HEK293T (cell line): ENCODE results near the gene IKZF4.

ENCODE experiments used
- BHLHE40 ChIP-seq: fragments of 450-650 bp; IDR thresholded peaks from 2 replicates; pipeline ENCODE4 v1.6.1; 2016; ENCODE audit warnings: mild to moderate bottlenecking, moderate library complexity, borderline replicate concordance
- ELF4 ChIP-seq: fragments of 450-650 bp; IDR thresholded peaks from 2 replicates; pipeline ENCODE4 v1.6.1; 2017; ENCODE audit warnings: antibody characterized with exemption
- FOXA1 ChIP-seq: fragments of 450-650 bp; IDR thresholded peaks from 2 replicates; pipeline ENCODE4 v1.6.1; 2016; ENCODE audit warnings: mild to moderate bottlenecking
- FOXK2 ChIP-seq: fragments of 450-650 bp; IDR thresholded peaks from 2 replicates; pipeline ENCODE4 v1.6.1; 2016; ENCODE audit warnings: mild to moderate bottlenecking
- FOXM1 ChIP-seq: fragments of 450-650 bp; IDR thresholded peaks from 2 replicates; pipeline ENCODE4 v1.6.1; 2017; ENCODE audit warnings: mild to moderate bottlenecking, borderline replicate concordance
- HDGF ChIP-seq: fragments of 450-650 bp; IDR thresholded peaks from 2 replicates; pipeline ENCODE4 v1.6.1; 2017; ENCODE audit warnings: antibody characterized with exemption, borderline replicate concordance

DNA sequence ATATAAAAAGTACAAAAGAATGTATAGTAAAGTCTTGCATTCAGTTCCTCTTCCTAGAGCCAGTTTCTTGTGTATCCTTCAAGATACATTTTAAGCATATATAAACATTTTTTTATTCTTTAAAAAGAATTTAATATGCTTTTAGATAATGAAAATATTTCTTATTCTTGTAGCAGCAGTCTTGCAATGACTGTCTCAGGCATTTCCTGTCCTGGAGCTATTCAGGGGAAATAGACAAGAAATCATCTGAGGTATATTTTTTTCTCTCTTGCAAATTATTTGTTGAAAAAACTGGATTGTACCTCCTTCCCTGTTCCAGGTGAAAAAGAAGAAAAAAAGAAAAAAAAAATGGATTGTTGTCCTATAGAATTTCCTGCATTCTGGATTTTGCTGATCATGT lies 42.2 kb downstream of the IKZF4 start:
- TF ChIP-seq FOXK2 (no peak), HDGF (no peak), BHLHE40 (no peak), FOXM1 (no peak), FOXA1 (no peak), ELF4 (no peak)
